DMS153 treated with DMSO at 0.1 percent for 48 hours (cell line): ENCODE data around the gene SPRING1.
A peak's percentile ranks its signal among the peaks of the same experiment; 100 is the strongest.

ENCODE experiments used
- DNase-seq: peaks from one replicate; lab custom pipeline; 2025; ENCODE audit not compliant: unreplicated experiment; lab: John Stamatoyannopoulos, UW

Gene SPRING1

DNA sequence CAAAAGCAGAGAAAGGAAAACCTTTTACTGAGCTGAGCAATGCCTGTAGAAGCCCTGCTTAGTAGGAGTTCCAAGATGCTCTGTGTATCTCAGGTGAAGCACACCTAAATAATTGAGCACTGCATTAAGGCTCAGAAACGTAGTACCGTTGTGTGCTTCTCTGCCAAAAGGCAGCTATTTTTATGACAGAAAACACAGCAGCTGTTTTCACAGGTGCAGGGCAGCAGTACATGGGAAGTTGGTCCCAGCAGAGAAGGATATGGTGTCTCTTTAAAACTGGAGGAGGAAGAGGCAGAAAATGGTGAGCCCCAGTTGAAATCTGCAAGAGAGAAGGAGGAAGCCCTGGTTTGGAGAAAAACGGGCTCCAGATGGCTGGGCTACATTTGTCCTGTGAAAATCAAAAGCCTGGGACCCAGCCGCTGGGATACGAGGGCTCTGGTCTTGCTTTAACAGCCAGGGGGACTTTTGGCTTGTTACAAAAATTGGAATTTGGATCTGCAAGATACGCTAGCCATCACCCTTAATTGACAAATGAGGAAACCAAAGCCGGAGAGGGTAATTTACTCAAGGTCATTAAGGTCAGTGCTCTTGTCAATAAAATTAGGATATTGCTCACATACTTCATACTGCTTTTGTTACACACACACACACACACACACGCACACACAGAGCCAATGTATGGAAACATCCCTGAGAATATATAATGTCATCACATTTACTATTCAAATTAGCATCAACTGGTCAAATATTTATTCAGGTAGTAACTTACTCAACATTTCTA lies 27.3 kb downstream of the SPRING1 start:
- no peak for DNase-seq

DNA sequence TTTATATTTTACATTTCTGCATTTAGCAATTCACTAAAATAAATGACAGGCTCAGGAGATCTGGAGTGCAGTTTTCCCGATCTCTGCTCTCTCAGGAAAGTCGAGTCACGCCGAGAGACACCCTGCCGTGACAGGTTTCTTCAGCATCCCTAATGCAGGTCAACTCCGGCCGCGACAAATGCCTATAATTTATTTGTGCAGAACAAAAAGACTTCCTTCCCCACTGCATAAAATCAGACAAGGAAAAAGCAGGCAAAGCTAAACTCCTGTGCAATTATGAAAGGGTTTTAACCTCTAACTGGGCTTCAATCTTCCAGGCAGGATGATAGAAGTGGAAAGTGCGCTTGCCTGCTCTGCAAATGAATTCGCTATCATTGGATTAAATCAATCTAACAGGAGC lies 28.1 kb downstream of the SPRING1 start:
- DNase-seq: no peak

DNA sequence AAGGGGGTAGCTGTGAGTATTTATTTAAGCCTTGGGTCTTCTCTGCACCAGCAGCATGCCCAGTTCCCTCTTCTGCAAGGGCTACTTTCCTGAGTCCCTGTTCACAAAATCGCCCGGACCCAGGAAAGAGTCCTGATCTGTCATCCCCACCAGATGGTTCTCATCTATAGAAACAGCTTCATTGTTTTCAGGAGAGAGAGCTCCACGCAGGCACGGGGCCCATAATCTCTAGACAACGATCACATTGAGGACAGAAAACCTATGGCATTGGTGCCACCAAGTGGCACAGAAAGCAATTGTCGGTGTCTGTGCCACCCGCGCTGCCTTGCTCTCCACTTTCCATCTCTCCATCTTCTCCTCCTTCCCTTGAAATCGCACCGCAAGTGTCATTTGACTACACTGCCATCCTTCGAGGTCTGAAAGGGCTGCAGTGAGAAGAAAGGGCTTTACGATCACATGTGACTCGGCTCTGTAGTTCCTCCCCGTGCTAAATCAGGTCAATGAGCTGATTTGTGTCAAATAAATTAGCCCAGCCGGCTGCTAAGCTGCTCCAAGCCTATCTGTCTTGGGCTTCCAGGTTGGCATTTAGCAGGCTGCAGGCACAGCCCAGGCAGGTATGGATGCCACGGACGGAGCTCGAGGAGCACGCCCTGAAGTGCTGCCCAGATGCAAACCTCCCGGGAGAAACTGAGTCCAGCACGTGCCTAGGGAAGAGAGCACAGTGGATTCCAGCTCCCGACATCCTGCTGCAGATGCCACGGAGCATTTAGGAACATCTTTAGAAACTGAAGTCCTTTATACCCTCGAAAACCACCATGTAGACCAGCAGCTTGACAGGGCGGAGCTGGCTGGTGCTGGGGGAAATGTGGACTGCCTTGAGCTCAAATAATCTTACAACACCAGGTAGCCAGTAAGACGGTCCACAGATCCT lies 28.8 kb downstream of the SPRING1 start:
- peak; percentile 83 for DNase-seq

DNA sequence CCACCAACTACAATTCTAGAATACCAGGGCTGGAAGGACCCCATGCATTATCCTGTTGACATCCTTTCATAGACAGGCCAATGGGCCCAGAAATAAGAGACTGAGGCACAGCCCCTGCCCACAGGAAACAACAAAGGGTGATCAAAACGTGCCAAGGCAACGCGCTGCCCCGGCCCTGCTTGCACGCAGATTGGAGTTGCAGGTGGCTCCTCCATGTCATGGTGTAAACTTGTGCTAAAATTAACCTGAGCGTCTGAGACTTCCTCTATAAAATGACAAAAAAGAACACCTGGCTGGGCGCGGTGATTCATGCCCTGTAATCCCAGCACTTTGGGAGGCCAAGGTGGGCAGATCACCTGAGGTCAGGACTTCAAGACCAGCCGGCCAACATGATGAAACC lies 30.1 kb downstream of the SPRING1 start:
- peak; percentile 25 for DNase-seq

GRCh38 chr12:116703214-116703795 lies 34.6 kb downstream of the SPRING1 start:
- peak; percentile 48 for DNase-seq

DNA sequence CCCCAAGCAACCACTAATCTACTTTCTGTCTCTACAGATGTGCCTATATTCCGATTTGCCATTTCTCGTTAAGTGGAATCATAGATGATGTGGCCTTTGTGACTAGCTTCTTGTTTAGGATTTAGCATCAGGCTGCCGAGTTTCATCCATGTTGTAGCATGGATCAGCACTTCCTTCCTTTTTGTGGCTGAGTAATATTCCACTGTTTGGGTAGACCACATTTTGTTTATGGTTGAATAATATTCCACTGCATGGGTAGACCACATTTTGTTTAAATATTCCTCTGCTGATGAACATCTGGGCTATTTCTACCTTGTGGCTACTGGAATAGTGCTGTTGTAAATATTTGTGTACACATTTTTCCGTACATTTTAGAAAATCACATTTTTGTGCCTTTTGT lies 36.4 kb downstream of the SPRING1 start:
- no peak for DNase-seq

- DNase-seq: no peak
These were observed 37.8 kb downstream of the SPRING1 start for GRCh38 chr12:116700066-116700465.

DNA sequence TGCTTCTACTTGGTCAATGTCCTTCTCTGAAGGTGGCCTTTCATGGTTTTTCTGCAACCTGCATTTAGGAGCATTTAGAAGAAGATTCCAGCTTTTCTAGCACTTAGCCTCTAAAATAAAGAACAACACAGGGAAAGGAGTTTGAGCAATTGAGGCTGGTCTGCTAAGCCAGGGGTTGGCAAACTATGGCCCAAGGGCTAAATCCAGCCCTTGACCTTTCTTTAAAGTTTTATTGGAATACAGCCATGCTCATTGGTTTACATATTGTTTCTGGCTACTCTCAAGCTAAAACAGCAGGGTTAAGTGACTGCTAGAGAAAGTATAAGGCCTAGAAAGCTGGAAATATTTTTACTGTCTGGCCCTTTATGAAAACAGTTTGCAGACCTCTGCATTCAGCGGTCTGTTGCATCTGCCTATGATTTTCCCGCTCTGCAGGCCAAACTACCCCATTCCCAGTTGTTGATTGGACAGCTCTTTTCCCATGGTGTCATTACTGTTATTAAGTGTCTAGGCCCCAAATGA lies 39.3 kb downstream of the SPRING1 start:
- DNase-seq: no peak

- DNase-seq: peak; percentile 69
These were observed 39.8 kb downstream of the SPRING1 start for GRCh38 chr12:116698116-116698515.

DNA sequence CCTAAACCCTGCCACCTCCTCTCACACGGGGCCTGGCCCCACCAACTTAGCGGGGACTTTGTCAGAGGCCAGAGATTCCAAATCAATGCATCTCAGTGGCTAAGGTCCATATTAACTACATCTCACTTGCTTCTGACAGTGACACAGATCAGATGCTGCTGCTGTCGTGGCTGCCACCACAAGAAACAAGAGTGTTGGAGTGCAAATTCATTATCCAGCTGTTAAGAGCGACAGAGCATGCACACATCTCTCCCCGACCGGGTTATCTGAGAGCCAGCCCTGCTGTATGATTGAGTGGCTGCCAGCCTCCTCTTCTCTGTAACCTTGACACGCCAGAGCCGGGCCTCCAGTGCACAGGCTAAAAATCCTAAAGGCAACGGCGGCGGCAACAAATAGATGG lies 40.2 kb downstream of the SPRING1 start:
- DNase-seq: peak; percentile 57

- DNase-seq: no peak
These were observed 40.6 kb downstream of the SPRING1 start for GRCh38 chr12:116697305-116697704.

- no peak for DNase-seq
These were observed 42.5 kb downstream of the SPRING1 start for GRCh38 chr12:116695464-116695725.

GRCh38 chr12:116694653-116695463 lies 43.0 kb downstream of the SPRING1 start:
- DNase-seq: no peak

- DNase-seq: peak; percentile 51
These were observed 44.3 kb downstream of the SPRING1 start for GRCh38 chr12:116693286-116694227.

- DNase-seq: no peak
These were observed 45.3 kb downstream of the SPRING1 start for GRCh38 chr12:116692605-116693004.

DNA sequence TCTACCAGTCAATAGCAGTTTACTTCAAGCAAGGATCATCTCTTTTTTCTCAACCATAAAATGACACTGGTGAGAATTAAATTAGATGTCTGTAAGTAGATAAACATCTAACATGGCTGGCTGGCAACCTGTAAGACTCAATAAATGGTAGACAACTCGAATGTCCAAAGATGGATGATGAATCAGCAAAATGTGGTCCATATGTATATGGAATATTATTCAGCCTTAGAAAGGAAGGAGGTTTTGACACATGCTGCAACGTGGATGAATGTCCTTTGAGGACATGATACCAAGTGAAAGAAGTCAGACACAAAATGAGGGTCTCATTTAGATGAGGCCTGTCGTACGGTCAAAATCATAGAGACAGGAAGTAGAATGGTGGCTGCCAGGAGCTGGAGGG lies 46.2 kb downstream of the SPRING1 start:
- no peak for DNase-seq

GRCh38 chr12:116691205-116691604 lies 46.7 kb downstream of the SPRING1 start:
- no peak for DNase-seq

GRCh38 chr12:116689979-116690744 lies 47.7 kb downstream of the SPRING1 start:
- no peak for DNase-seq

DNA sequence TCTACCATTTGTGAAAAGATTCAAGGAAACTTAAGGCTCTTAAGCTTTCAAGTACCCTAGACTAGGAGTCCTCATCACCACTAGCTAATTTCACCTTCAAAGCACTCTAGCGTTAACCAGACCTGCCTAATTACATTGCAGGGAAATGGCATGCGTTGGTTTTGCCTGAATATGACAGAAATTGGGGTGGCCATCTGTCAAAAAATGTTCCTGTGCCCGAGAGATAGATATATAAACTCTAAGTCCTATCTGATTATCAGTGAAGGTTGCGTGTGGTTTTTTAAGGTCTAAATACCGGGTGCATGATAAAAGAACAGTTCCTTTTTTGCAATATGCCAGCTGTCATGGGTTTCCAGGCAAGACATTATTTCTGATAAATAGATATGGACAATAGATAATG lies 48.3 kb downstream of the SPRING1 start:
- no peak for DNase-seq
